IPS-18c (cell line): ENCODE data around the gene LRRC70.

ENCODE experiments used
- H3K4me3 ChIP-seq: 2 replicates; pipeline ENCODE4 v1.7.0; 2013; ENCODE audit warnings: low read depth, mild to moderate bottlenecking, low read length, moderate library complexity; ENCODE audit not compliant: insufficient read depth
- H3K9me3 ChIP-seq: one replicate; pipeline ENCODE4 v1.6.1; 2013; ENCODE audit warnings: mild to moderate bottlenecking, low read length, moderate library complexity; ENCODE audit not compliant: control insufficient read depth, insufficient read depth

LRRC70 gene

GRCh38 chr5:62593331-62593730 lies 14.7 kb downstream of the LRRC70 start:
- H3K9me3 ChIP-seq = no peaks in the 10 kb centered on the region
- no peak overlapping the region for H3K4me3 ChIP-seq

- Histone ChIP-seq H3K4me3 (no peak overlapping the region), H3K9me3 (no peaks in the 10 kb centered on the region)
These were observed 15.9 kb downstream of the LRRC70 start for GRCh38 chr5:62594364-62594984.

- Histone ChIP-seq H3K9me3 (no peaks in the 10 kb centered on the region), H3K4me3 (no peak overlapping the region)
These were observed 17.5 kb downstream of the LRRC70 start for GRCh38 chr5:62596096-62596495.

- Histone ChIP-seq H3K9me3 (no peaks in the 10 kb centered on the region), H3K4me3 (no peak overlapping the region)
These were observed 18.1 kb downstream of the LRRC70 start for GRCh38 chr5:62596691-62597090.

GRCh38 chr5:62597314-62597713 lies 18.7 kb downstream of the LRRC70 start:
- Histone ChIP-seq H3K9me3 (no peaks in the 10 kb centered on the region), H3K4me3 (no peak overlapping the region)

GRCh38 chr5:62600560-62601252 lies 22.1 kb downstream of the LRRC70 start:
- H3K9me3 ChIP-seq = no peaks in the 10 kb centered on the region
- no peak overlapping the region for H3K4me3 ChIP-seq

GRCh38 chr5:62603934-62604333 lies 25.3 kb downstream of the LRRC70 start:
- no peak overlapping the region for H3K4me3 ChIP-seq
- H3K9me3 ChIP-seq = no peaks in the 10 kb centered on the region

GRCh38 chr5:62605638-62606037 lies 27.0 kb downstream of the LRRC70 start:
- H3K9me3 ChIP-seq = no peaks in the 10 kb centered on the region

GRCh38 chr5:62606878-62607277 lies 28.3 kb downstream of the LRRC70 start:
- Histone ChIP-seq H3K9me3 (no peaks in the 10 kb centered on the region), H3K4me3 (no peak overlapping the region)

More at GRCh38 chr5:62605638-62606037, 27.0 kb downstream of the LRRC70 start:
- no peak overlapping the region for H3K4me3 ChIP-seq

GRCh38 chr5:62607615-62608014 lies 29.0 kb downstream of the LRRC70 start:
- no peak overlapping the region for H3K4me3 ChIP-seq
- no peaks in the 10 kb centered on the region for H3K9me3 ChIP-seq

- Histone ChIP-seq H3K4me3 (no peak overlapping the region), H3K9me3 (no peaks in the 10 kb centered on the region)
These were observed 30.2 kb downstream of the LRRC70 start for GRCh38 chr5:62608529-62609511.

GRCh38 chr5:62614355-62614754 lies 35.7 kb downstream of the LRRC70 start:
- Histone ChIP-seq H3K9me3 (peaks cover 2% of the 10 kb centered on the region), H3K4me3 (no peak overlapping the region)

- H3K9me3 ChIP-seq = peaks cover 2% of the 10 kb centered on the region
- no peak overlapping the region for H3K4me3 ChIP-seq
These were observed 38.1 kb downstream of the LRRC70 start for GRCh38 chr5:62616615-62617277.

GRCh38 chr5:62617943-62618342 lies 39.3 kb downstream of the LRRC70 start:
- Histone ChIP-seq H3K4me3 (no peak overlapping the region), H3K9me3 (peaks cover 2% of the 10 kb centered on the region)

- peaks cover 2% of the 10 kb centered on the region for H3K9me3 ChIP-seq
- no peak overlapping the region for H3K4me3 ChIP-seq
These were observed 42.1 kb downstream of the LRRC70 start for GRCh38 chr5:62620761-62621160.

GRCh38 chr5:62621280-62621679 lies 42.7 kb downstream of the LRRC70 start:
- H3K4me3 ChIP-seq = no peak overlapping the region; the same call in 1 of the 2 replicates
- H3K9me3 ChIP-seq = peaks cover 2% of the 10 kb centered on the region

- Histone ChIP-seq H3K4me3 (no peak overlapping the region), H3K9me3 (peaks cover 2% of the 10 kb centered on the region)
These were observed 44.7 kb downstream of the LRRC70 start for GRCh38 chr5:62623271-62623670.
